IPS DF 6.9 (cell line): Measurements from ENCODE around the gene HNF4A.

ENCODE experiments used
- DNase-seq: peaks from one replicate; pipeline ENCODE4 v3.0.0-alpha.2; 2013; ENCODE audit warnings: low read depth, low spot score
- H3K27ac ChIP-seq: one replicate; pipeline ENCODE4 v1.5.1; 2013; ENCODE audit warnings: low read length, control low read depth
- H3K27me3 ChIP-seq: 2 replicates; pipeline ENCODE4 v1.6.1; 2013; ENCODE audit warnings: mild to moderate bottlenecking, low read length; ENCODE audit not compliant: control insufficient read depth, insufficient read depth
- H3K36me3 ChIP-seq: 2 replicates; pipeline ENCODE4 v1.6.1; 2013; ENCODE audit warnings: low read length; ENCODE audit not compliant: control insufficient read depth, insufficient read depth
- H3K4me1 ChIP-seq: 2 replicates; pipeline ENCODE4 v1.6.1; 2013; ENCODE audit warnings: low read length; ENCODE audit not compliant: control insufficient read depth, insufficient read depth
- H3K4me3 ChIP-seq: 2 replicates; pipeline ENCODE4 v1.5.1; 2013; ENCODE audit warnings: mild to moderate bottlenecking, low read length
- H3K9me3 ChIP-seq: 2 replicates; pipeline ENCODE4 v1.6.1; 2013; ENCODE audit warnings: low read length, inconsistent platforms; ENCODE audit not compliant: control insufficient read depth, insufficient read depth
- WGBS: extraction: QIAGEN DNeasy Blood & Tissue Kit; methylation state at CpG from one replicate; pipeline ENCODE4 v1.1.7; 2013; ENCODE audit warnings: mixed read lengths, missing lambda C conversion rate; ENCODE audit not compliant: insufficient read length, insufficient coverage; 5-methylcytosine and 5-hydroxymethylcytosine counted together

HNF4A gene

GRCh38 chr20:44362466-44362940 lies 7.0 kb downstream of the HNF4A start:
- DNase-seq = no peak
- Histone ChIP-seq H3K9me3 (no peaks in the 10 kb centered on the region), H3K27ac (no peak overlapping the region), H3K4me1 (no peaks in the 10 kb centered on the region), H3K4me3 (no peak overlapping the region), H3K27me3 (no peaks in the 10 kb centered on the region), H3K36me3 (no peaks in the 10 kb centered on the region)
- no CpG with 5 or more reads among the region's 4 CpGs for WGBS

- Histone ChIP-seq H3K27ac (no peak overlapping the region), H3K36me3 (no peaks in the 10 kb centered on the region), H3K4me3 (no peak overlapping the region), H3K9me3 (no peaks in the 10 kb centered on the region), H3K4me1 (no peaks in the 10 kb centered on the region), H3K27me3 (no peaks in the 10 kb centered on the region)
- no CpG with 5 or more reads among the region's 4 CpGs for WGBS
- DNase-seq = no peak
Observed at GRCh38 chr20:44364068-44364467, 8.6 kb downstream of the HNF4A start.

GRCh38 chr20:44364780-44365179 lies 9.3 kb downstream of the HNF4A start:
- no peaks in the 10 kb centered on the region for H3K36me3 ChIP-seq
- no CpG with 5 or more reads among the region's 6 CpGs for WGBS
- no peaks in the 10 kb centered on the region for H3K9me3 ChIP-seq
- no peak for DNase-seq
- H3K4me1 ChIP-seq = no peaks in the 10 kb centered on the region
- no peak overlapping the region for H3K4me3 ChIP-seq
- no peaks in the 10 kb centered on the region for H3K27me3 ChIP-seq
- H3K27ac ChIP-seq = no peak overlapping the region

- no peaks in the 10 kb centered on the region for H3K27me3 ChIP-seq
- no peak overlapping the region for H3K27ac ChIP-seq
- no CpG with 5 or more reads among the region's 6 CpGs for WGBS
- H3K4me3 ChIP-seq = no peak overlapping the region
- H3K9me3 ChIP-seq = no peaks in the 10 kb centered on the region
- no peaks in the 10 kb centered on the region for H3K36me3 ChIP-seq
- 0 out of 2 replicates have a peak, but pooled peaks cover 2% of the 10 kb centered on the region for H3K4me1 ChIP-seq
- DNase-seq = no peak
Observed at GRCh38 chr20:44367746-44368145, 12.2 kb downstream of the HNF4A start.

- no CpG with 5 or more reads among the region's 9 CpGs for WGBS
- DNase-seq = no peak
- Histone ChIP-seq H3K4me3 (no peak overlapping the region), H3K9me3 (no peaks in the 10 kb centered on the region), H3K27me3 (no peaks in the 10 kb centered on the region), H3K27ac (no peak overlapping the region), H3K36me3 (no peaks in the 10 kb centered on the region), H3K4me1 (0 out of 2 replicates have a peak, but pooled peaks cover 2% of the 10 kb centered on the region)
Observed at GRCh38 chr20:44370639-44371218, 15.2 kb downstream of the HNF4A start.

- no CpG with 5 or more reads among the region's 2 CpGs for WGBS
- Histone ChIP-seq H3K36me3 (no peaks in the 10 kb centered on the region), H3K4me1 (no peaks in the 10 kb centered on the region), H3K4me3 (no peak overlapping the region), H3K27me3 (no peaks in the 10 kb centered on the region), H3K9me3 (no peaks in the 10 kb centered on the region), H3K27ac (no peak overlapping the region)
- no peak for DNase-seq
Observed at GRCh38 chr20:44382641-44383040, 27.1 kb downstream of the HNF4A start.

- WGBS = no CpG with 5 or more reads among the region's 9 CpGs
- no peaks in the 10 kb centered on the region for H3K9me3 ChIP-seq
- H3K4me1 ChIP-seq = no peaks in the 10 kb centered on the region
- DNase-seq = peak; percentile 61
- no peak overlapping the region for H3K4me3 ChIP-seq
- H3K27me3 ChIP-seq = no peaks in the 10 kb centered on the region
- no peak overlapping the region for H3K27ac ChIP-seq
- H3K36me3 ChIP-seq = no peaks in the 10 kb centered on the region
Observed at GRCh38 chr20:44384423-44385027, 29.0 kb downstream of the HNF4A start.

GRCh38 chr20:44388466-44389023 lies 33.0 kb downstream of the HNF4A start:
- no peak overlapping the region for H3K27ac ChIP-seq
- no CpG with 5 or more reads among the region's 29 CpGs for WGBS
- no peaks in the 10 kb centered on the region for H3K4me1 ChIP-seq
- H3K36me3 ChIP-seq = no peaks in the 10 kb centered on the region
- H3K27me3 ChIP-seq = no peaks in the 10 kb centered on the region
- DNase-seq = peak; percentile 87
- H3K9me3 ChIP-seq = no peaks in the 10 kb centered on the region
- H3K4me3 ChIP-seq = peak overlapping the region; percentile 18; the same call in 1 of the 2 replicates

GRCh38 chr20:44389871-44390270 lies 34.4 kb downstream of the HNF4A start:
- no peaks in the 10 kb centered on the region for H3K36me3 ChIP-seq
- H3K27me3 ChIP-seq = no peaks in the 10 kb centered on the region
- DNase-seq = no peak
- no peak overlapping the region for H3K4me3 ChIP-seq
- WGBS = no CpG with 5 or more reads among the region's 6 CpGs
- no peaks in the 10 kb centered on the region for H3K9me3 ChIP-seq
- no peak overlapping the region for H3K27ac ChIP-seq
- no peaks in the 10 kb centered on the region for H3K4me1 ChIP-seq

- Histone ChIP-seq H3K27ac (no peak overlapping the region), H3K4me1 (no peaks in the 10 kb centered on the region)
- no CpG with 5 or more reads among the region's 5 CpGs for WGBS
Observed at GRCh38 chr20:44390280-44390679, 34.8 kb downstream of the HNF4A start.

More at GRCh38 chr20:44390280-44390679, 34.8 kb downstream of the HNF4A start:
- H3K27me3 ChIP-seq = no peaks in the 10 kb centered on the region
- no peak for DNase-seq
- no peak overlapping the region for H3K4me3 ChIP-seq
- no peaks in the 10 kb centered on the region for H3K36me3 ChIP-seq
- H3K9me3 ChIP-seq = no peaks in the 10 kb centered on the region
